HCT116 (cell line): Measurements from ENCODE around the gene RNF208. TPM values are rescaled to one million over a fixed set of nuclear protein-coding genes. Genes with fewer than 3 reads are reported as not detected.

Experiments used
- ATAC-seq: fragments of 200-7000 bp; cut with Tn5 transposase; 2 replicates; pipeline ENCODE4 v1.9.1; 2020; ENCODE audit warnings: mild to moderate bottlenecking, moderate library complexity
- BruUV-seq: library from RNA; stranded (reverse); fragments of 400-500 nt; replicated peaks from 2 replicates; lab custom pipeline; 2021; lab: Mats Ljungman, UMichigan
- CTCF ChIA-PET: fragments of 300-600 bp; sonication (Branson Sonifier 250); formaldehyde crosslinking; loops from one replicate; lab custom pipeline; 2021; ENCODE audit warnings: antibody characterized with exemption; lab: Charles Lee
- POLR2A ChIA-PET: fragments of 300-600, 350-600 bp; sonication (Branson Sonifier 250); formaldehyde crosslinking; loops from one replicate; lab custom pipeline; 2021; ENCODE audit warnings: antibody characterized with exemption; lab: Charles Lee
- RAD21 ChIA-PET, 2 experiments: fragments of 300-600 bp; sonication (Branson Sonifier 250); formaldehyde crosslinking; loops; one replicate each; lab custom pipeline; 2023; ENCODE audit warnings: low total read pairs in 2 of 2; ENCODE audit not compliant: uncharacterized antibody in 2 of 2, unreplicated experiment in 2 of 2, low non-redundant PET in 1 of 2; lab: Charles Lee
- DNase-seq: peaks from one replicate; pipeline ENCODE4 v3.0.0-alpha.2; 2010; ENCODE audit warnings: low read depth, low spot score
- H2AFZ ChIP-seq: fragments of 200-600 bp; shearing (Covaris generic), sonication (generic); 2 replicates; pipeline ENCODE4 v1.6.1; 2017; ENCODE audit warnings: low read depth, mixed run types, mixed read lengths, antibody characterized with exemption, low read length; ENCODE audit not compliant: poor library complexity, severe bottlenecking
- H3K27ac ChIP-seq: 2 replicates; pipeline ENCODE4 v1.5.1; 2012; ENCODE audit warnings: low read depth, low read length
- H3K27me3 ChIP-seq: fragments of 200-600 bp; sonication (generic); 2 replicates; pipeline ENCODE4 v1.6.1; 2016; ENCODE audit warnings: mixed run types, low read length, mixed read lengths; ENCODE audit not compliant: insufficient read depth
- H3K36me3 ChIP-seq, 2 experiments: fragments of 200-500 bp in 1 of 2; fragments of 200-600 bp in 1 of 2; sonication (Bioruptor generic) in 1 of 2; sonication (generic) in 1 of 2; 2 replicates each; pipeline versions ENCODE4 v1.5.1 to v1.6.1; 2014 to 2016; ENCODE audit warnings: low read length in 2 of 2, inconsistent platforms in 1 of 2, mixed read lengths in 1 of 2, mixed run types in 1 of 2; ENCODE audit not compliant: insufficient read depth in 2 of 2, control insufficient read depth in 1 of 2
- H3K4me1 ChIP-seq, 2 experiments: fragments of 200-600 bp in 1 of 2; sonication (generic) in 1 of 2; 2 replicates each; pipeline versions ENCODE4 v1.5.1 to v1.6.1; 2012 to 2017; ENCODE audit warnings: low read length in 2 of 2, inconsistent platforms in 1 of 2, mild to moderate bottlenecking in 1 of 2, mixed read lengths in 1 of 2, mixed run types in 1 of 2, moderate library complexity in 1 of 2; ENCODE audit not compliant: insufficient read depth in 2 of 2, control insufficient read depth in 1 of 2
- H3K4me2 ChIP-seq: fragments of 200-600 bp; sonication (generic); 2 replicates; pipeline ENCODE4 v1.6.1; 2017; ENCODE audit warnings: mixed run types, low read length, mixed read lengths
- H3K4me3 ChIP-seq, 2 experiments: fragments of 200-600 bp in 1 of 2; sonication (generic) in 1 of 2; replicated peaks in 1 of 2; 2 replicates each; pipeline ENCODE4 v1.5.1; 2011 to 2016; ENCODE audit warnings: low read length in 2 of 2, control low read depth in 1 of 2, low read depth in 1 of 2, mild to moderate bottlenecking in 1 of 2, mixed read lengths in 1 of 2, mixed run types in 1 of 2
- H3K79me2 ChIP-seq: fragments of 200-600 bp; sonication (generic); 2 replicates; pipeline ENCODE4 v1.6.1; 2017; ENCODE audit warnings: mild to moderate bottlenecking, mixed run types, low read length, moderate library complexity, mixed read lengths; ENCODE audit not compliant: insufficient read depth
- H3K9ac ChIP-seq: fragments of 200-600 bp; sonication (generic); 2 replicates; pipeline ENCODE4 v1.6.1; 2016; ENCODE audit warnings: low read length, mixed read lengths
- H3K9me2 ChIP-seq: fragments of 200-600 bp; sonication (generic), shearing (Covaris generic); 2 replicates; pipeline ENCODE4 v1.6.1; 2017; ENCODE audit warnings: mixed run types, mild to moderate bottlenecking, moderate library complexity; ENCODE audit not compliant: insufficient read depth
- H3K9me3 ChIP-seq, 2 experiments: fragments of 200-500 bp in 1 of 2; fragments of 200-600 bp in 1 of 2; sonication (Bioruptor generic) in 1 of 2; sonication (generic) in 1 of 2; 2 replicates each; pipeline ENCODE4 v1.6.1; 2014 to 2017; ENCODE audit warnings: low read length in 2 of 2, mixed read lengths in 2 of 2, inconsistent platforms in 1 of 2, low read depth in 1 of 2, mild to moderate bottlenecking in 1 of 2, mixed run types in 1 of 2, moderate library complexity in 1 of 2; ENCODE audit not compliant: control insufficient read depth in 1 of 2, insufficient read depth in 1 of 2
- H4K20me1 ChIP-seq: fragments of 200-600 bp; sonication (generic), shearing (Covaris generic); 2 replicates; pipeline ENCODE4 v1.6.1; 2017; ENCODE audit warnings: mixed run types, mild to moderate bottlenecking, moderate library complexity; ENCODE audit not compliant: insufficient read depth
- CBX3 ChIP-seq: IDR thresholded peaks from 2 replicates; pipeline ENCODE4 v1.6.1; 2012; ENCODE audit warnings: low read depth
- EGR1 ChIP-seq: IDR thresholded peaks from 2 replicates; pipeline ENCODE4 v1.6.1; 2012; ENCODE audit warnings: low read depth
- ELF1 ChIP-seq: IDR thresholded peaks from 2 replicates; pipeline ENCODE4 v1.6.1; 2012; ENCODE audit warnings: low read depth, borderline replicate concordance
- FOSL1 ChIP-seq: IDR thresholded peaks from 2 replicates; pipeline ENCODE4 v1.6.1; 2012; ENCODE audit warnings: low read depth
- SIN3A ChIP-seq: IDR thresholded peaks from 2 replicates; pipeline ENCODE4 v1.6.1; 2012; ENCODE audit warnings: low read depth
- SP1 ChIP-seq: IDR thresholded peaks from 2 replicates; pipeline ENCODE4 v1.6.1; 2012; ENCODE audit warnings: low read depth
- TCF7L2 ChIP-seq: IDR thresholded peaks from 2 replicates; pipeline ENCODE4 v1.7.0; 2011; ENCODE audit warnings: borderline replicate concordance, inconsistent platforms; ENCODE audit not compliant: insufficient read depth, insufficient read length; ENCODE audit errors: extremely low read depth
- intact Hi-C: fragments of 100-400 bp; cut with micrococcal nuclease; formaldehyde crosslinking; loops from 2 replicates; pipeline ENCODE4 v1.10.0; 2022
- total RNA-seq: library from RNA; stranded (reverse); gene quantifications from one replicate; pipeline ENCODE4 v1.2.1, GENCODE V29; 2021; ENCODE audit not compliant: unreplicated experiment
- TF ChIP-seq, protein P1 (sequence below): IDR thresholded peaks from 2 replicates; pipeline ENCODE4 v1.6.1; 2012; ENCODE audit warnings: low read depth
- TF ChIP-seq, protein P2 (sequence below): IDR thresholded peaks from 2 replicates; pipeline ENCODE4 v1.6.1; 2011; ENCODE audit warnings: mild to moderate bottlenecking, low read length, moderate library complexity; ENCODE audit not compliant: insufficient replicate concordance; ENCODE audit errors: extremely low read depth

Gene RNF208
- total RNA-seq, 1 experiment from 2014 or later = 26.1 TPM

- Histone ChIP-seq H2AFZ (no peak overlapping the region), H3K79me2 (no peaks in the 10 kb centered on the region), H3K27ac (no peak overlapping the region; the same call in 1 of the 2 replicates), H3K9me3 (no peaks in the 10 kb centered on the region), H3K4me2 (no peak overlapping the region), H4K20me1 (no peaks in the 10 kb centered on the region), H3K9ac (no peak overlapping the region), H3K9me2 (no peaks in the 10 kb centered on the region), H3K27me3 (no peaks in the 10 kb centered on the region), H3K36me3 (peaks cover 8 to 25% of the 10 kb centered on the region in 2 experiments; a peak in 3 of 4 replicates)
- ATAC-seq (no peak), DNase-seq (no peak)
- no TSS peak for BruUV-seq
- ChIA-PET RAD21 (no interaction called here), CTCF (no interaction called here)
- TF ChIP-seq CBX3 (no peak), FOSL1 (no peak)
- TF ChIP-seq, all 23 proteins: peak for 0
- POLR2A ChIA-PET = no interaction called here
- intact Hi-C loops = no loop called here
- H3K4me3 ChIP-seq = no peak overlapping the region
- H3K4me1 ChIP-seq = peaks cover 20 to 25% of the 10 kb centered on the region in 2 experiments; a peak in 3 of 4 replicates
Observed at GRCh38 chr9:137270929-137271695, 49.1 kb upstream of the RNF208 start.

DNA sequence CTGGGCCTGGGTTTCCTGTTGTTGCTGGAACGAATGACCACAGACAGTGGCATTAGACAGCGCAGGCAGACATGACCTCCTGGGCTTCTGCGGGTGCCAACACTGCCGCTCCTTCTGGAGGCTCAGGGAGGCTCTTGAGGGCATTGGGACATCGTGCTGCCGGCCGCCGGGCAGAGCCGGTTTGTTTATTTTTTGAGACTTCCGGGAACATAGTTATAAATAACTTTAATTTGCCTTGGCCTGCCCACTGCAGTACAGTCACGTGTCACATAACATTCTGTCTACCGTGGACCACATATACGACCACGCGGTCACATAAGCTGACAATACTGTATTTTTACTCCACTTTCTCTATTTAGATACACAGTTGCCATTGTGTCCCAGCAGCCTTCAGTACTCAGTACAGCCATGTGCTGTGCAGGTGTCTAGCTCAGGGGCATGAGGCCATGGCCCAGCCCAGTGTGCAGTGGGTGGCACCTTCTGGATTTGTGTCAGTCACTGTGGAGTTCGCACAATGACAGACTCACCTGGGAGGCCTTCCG, 47.3 kb upstream of the RNF208 start:
- Histone ChIP-seq H3K27me3 (no peaks in the 10 kb centered on the region), H4K20me1 (no peaks in the 10 kb centered on the region), H3K9ac (no peak overlapping the region), H2AFZ (no peak overlapping the region), H3K9me3 (no peaks in the 10 kb centered on the region)
- BruUV-seq = no TSS peak
- RAD21 ChIA-PET = no interaction called here
- CTCF ChIA-PET = no interaction called here
- POLR2A ChIA-PET = no interaction called here
- intact Hi-C loops = no loop called here
- no peak for DNase-seq
- TF ChIP-seq TCF7L2 (no peak), SIN3A (no peak), SP1 (no peak), ELF1 (no peak), EGR1 (no peak)
- TF ChIP-seq, protein P1, sequence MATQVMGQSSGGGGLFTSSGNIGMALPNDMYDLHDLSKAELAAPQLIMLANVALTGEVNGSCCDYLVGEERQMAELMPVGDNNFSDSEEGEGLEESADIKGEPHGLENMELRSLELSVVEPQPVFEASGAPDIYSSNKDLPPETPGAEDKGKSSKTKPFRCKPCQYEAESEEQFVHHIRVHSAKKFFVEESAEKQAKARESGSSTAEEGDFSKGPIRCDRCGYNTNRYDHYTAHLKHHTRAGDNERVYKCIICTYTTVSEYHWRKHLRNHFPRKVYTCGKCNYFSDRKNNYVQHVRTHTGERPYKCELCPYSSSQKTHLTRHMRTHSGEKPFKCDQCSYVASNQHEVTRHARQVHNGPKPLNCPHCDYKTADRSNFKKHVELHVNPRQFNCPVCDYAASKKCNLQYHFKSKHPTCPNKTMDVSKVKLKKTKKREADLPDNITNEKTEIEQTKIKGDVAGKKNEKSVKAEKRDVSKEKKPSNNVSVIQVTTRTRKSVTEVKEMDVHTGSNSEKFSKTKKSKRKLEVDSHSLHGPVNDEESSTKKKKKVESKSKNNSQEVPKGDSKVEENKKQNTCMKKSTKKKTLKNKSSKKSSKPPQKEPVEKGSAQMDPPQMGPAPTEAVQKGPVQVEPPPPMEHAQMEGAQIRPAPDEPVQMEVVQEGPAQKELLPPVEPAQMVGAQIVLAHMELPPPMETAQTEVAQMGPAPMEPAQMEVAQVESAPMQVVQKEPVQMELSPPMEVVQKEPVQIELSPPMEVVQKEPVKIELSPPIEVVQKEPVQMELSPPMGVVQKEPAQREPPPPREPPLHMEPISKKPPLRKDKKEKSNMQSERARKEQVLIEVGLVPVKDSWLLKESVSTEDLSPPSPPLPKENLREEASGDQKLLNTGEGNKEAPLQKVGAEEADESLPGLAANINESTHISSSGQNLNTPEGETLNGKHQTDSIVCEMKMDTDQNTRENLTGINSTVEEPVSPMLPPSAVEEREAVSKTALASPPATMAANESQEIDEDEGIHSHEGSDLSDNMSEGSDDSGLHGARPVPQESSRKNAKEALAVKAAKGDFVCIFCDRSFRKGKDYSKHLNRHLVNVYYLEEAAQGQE = no peak
- TF ChIP-seq, protein P2, sequence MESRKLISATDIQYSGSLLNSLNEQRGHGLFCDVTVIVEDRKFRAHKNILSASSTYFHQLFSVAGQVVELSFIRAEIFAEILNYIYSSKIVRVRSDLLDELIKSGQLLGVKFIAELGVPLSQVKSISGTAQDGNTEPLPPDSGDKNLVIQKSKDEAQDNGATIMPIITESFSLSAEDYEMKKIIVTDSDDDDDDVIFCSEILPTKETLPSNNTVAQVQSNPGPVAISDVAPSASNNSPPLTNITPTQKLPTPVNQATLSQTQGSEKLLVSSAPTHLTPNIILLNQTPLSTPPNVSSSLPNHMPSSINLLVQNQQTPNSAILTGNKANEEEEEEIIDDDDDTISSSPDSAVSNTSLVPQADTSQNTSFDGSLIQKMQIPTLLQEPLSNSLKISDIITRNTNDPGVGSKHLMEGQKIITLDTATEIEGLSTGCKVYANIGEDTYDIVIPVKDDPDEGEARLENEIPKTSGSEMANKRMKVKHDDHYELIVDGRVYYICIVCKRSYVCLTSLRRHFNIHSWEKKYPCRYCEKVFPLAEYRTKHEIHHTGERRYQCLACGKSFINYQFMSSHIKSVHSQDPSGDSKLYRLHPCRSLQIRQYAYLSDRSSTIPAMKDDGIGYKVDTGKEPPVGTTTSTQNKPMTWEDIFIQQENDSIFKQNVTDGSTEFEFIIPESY = no peak
- TF ChIP-seq, all 23 proteins: peak for 0
- peaks cover 12 to 26% of the 10 kb centered on the region in 2 experiments; a peak in 3 of 4 replicates for H3K36me3 ChIP-seq
- H3K9me2 ChIP-seq = no peaks in the 10 kb centered on the region
- no peak overlapping the region for H3K4me2 ChIP-seq
- peaks cover 6% of the 10 kb centered on the region; the same call in 1 of the 2 replicates for H3K79me2 ChIP-seq
- no peak overlapping the region for H3K27ac ChIP-seq
- H3K4me1 ChIP-seq = peaks cover 6 to 7% of the 10 kb centered on the region in 2 experiments; a peak in 3 of 4 replicates
- H3K4me3 ChIP-seq = no peak overlapping the region
- ATAC-seq = no peak
